Ovary (tissue), 9 donors: ENCODE measurements around the gene PIK3AP1. TPM values are rescaled to one million over a fixed set of nuclear protein-coding genes. Genes with fewer than 3 reads are reported as not detected.

Experiments
- DNase-seq, 5 donors: peaks; one replicate each; pipeline ENCODE4 v3.0.0-alpha.2; 2019 to 2020
- H3K27ac ChIP-seq, 2 donors: fragments of 200-600 bp; one replicate each; pipeline versions ENCODE4 v1.5.1 to v1.8.0; 2019 to 2022
- H3K27me3 ChIP-seq: fragments of 200-600 bp; one replicate; pipeline ENCODE4 v1.8.0; 2022
- H3K36me3 ChIP-seq: fragments of 200-600 bp; sonication (generic); one replicate; pipeline ENCODE4 v1.5.1; 2019
- H3K4me1 ChIP-seq: one replicate; pipeline ENCODE4 v1.8.1; 2013; ENCODE audit warnings: mild to moderate bottlenecking, moderate library complexity; ENCODE audit not compliant: insufficient read depth
- H3K4me3 ChIP-seq: fragments of 200-600 bp; sonication (generic); one replicate; pipeline ENCODE4 v1.5.1; 2017
- H3K9me3 ChIP-seq, 2 donors: fragments of 200-600 bp in 1 of 2; sonication (generic) in 1 of 2; one replicate each; pipeline versions ENCODE4 v1.5.1 to v1.8.1; 2013 to 2019; ENCODE audit warnings: mild to moderate bottlenecking in 1 of 2, moderate library complexity in 1 of 2
- CTCF ChIP-seq, 3 donors: fragments of 450-650 bp in 2 of 3; fragments of 200-600 bp in 1 of 3; IDR thresholded peaks; one replicate each; pipeline versions ENCODE4 v1.5.1 to v1.8.0; 2016 to 2022; ENCODE audit warnings: antibody characterized with exemption in 3 of 3, mild to moderate bottlenecking in 1 of 3
- EP300 ChIP-seq: sonication (generic); formaldehyde crosslinking; IDR thresholded peaks from one replicate; pipeline ENCODE4 v1.6.1; 2017; ENCODE audit warnings: antibody characterized with exemption
- POLR2A ChIP-seq: fragments of 450-650 bp; IDR thresholded peaks from one replicate; pipeline ENCODE4 v1.6.1; 2017; ENCODE audit warnings: antibody characterized with exemption, mild to moderate bottlenecking, moderate library complexity
- WGBS, 3 donors: extraction: QIAGEN DNeasy Blood & Tissue Kit in 1 of 3; methylation state at CpG; one replicate each; pipeline versions ENCODE4 v1.1.5 to v1.1.7; 2013 to 2017; 5-methylcytosine and 5-hydroxymethylcytosine counted together
- intact Hi-C, 4 donors: fragments of 100-400 bp; cut with DNase I; formaldehyde crosslinking; loops; one replicate each; pipeline versions ENCODE4 v1.11.0 to v1.15.1; 2022 to 2023
- polyA plus RNA-seq, 2 donors: library from polyadenylated mRNA; stranded (reverse); fragments of 200-250 nt in 1 of 2; fragments of 350-450 nt in 1 of 2; fragmentation: Illumina TruSeq in 1 of 2; extraction: RNeasy Lipid Tissue Mini Kit (QIAGEN cat#74804) in 1 of 2; gene quantifications; one replicate each; pipeline ENCODE4 v1.2.3, GENCODE V29; 2013 to 2014
- total RNA-seq, 7 donors: library from RNA; depleted of rRNA in 2 of 7; stranded (reverse); fragments of >200 nt in 2 of 7; fragmentation: NEBNext Ultra II Directional in 3 of 7; extraction: Animal tissue kit (Norgen Biotek cat#: 25700) in 3 of 7; gene quantifications; one replicate each; pipeline versions ENCODE4 v1.1.0 to v1.2.4, GENCODE V29; 2016 to 2023
- donor health status: DM: no; HTN: no; CAD: no; lungs with moderate emphysema.
- donor health status: DM: no; HTN: no; CAD: no.
- donor health status: Bipolar disorder and iron deficiency.
- donor health status: DM: yes; HTN: yes; CAD: no.
- donor health status: DM: no; HTN: no; CAD: no.
- donor health status: DM: yes; HTN: yes; CAD: no.

Gene PIK3AP1
- total and polyA plus RNA-seq, 9 donors: 2.5 to 14.2 (median 7.8) TPM

GRCh38 chr10:96719200-96719599, 1.1 kb downstream of the PIK3AP1 start:
- intact Hi-C loops: no loop called here
- no peak overlapping the region for H3K4me3 ChIP-seq
- H3K27ac ChIP-seq: no peak overlapping the region
- TF ChIP-seq EP300: no peak
- no peak for TF ChIP-seq POLR2A
- TF ChIP-seq CTCF (IDR thresholded peaks at IDR 0.05): no peak
- no peaks in the 10 kb centered on the region for H3K36me3 ChIP-seq
- H3K27me3 ChIP-seq: no peaks in the 10 kb centered on the region
- DNase-seq: no peak
- H3K9me3 ChIP-seq: no peaks in the 10 kb centered on the region
- H3K4me1 ChIP-seq: peaks cover 3% of the 10 kb centered on the region
- 92 to 100% (median 95%) methylated on average over 1 of the region's 1 CpG for WGBS, 3 donors

DNA sequence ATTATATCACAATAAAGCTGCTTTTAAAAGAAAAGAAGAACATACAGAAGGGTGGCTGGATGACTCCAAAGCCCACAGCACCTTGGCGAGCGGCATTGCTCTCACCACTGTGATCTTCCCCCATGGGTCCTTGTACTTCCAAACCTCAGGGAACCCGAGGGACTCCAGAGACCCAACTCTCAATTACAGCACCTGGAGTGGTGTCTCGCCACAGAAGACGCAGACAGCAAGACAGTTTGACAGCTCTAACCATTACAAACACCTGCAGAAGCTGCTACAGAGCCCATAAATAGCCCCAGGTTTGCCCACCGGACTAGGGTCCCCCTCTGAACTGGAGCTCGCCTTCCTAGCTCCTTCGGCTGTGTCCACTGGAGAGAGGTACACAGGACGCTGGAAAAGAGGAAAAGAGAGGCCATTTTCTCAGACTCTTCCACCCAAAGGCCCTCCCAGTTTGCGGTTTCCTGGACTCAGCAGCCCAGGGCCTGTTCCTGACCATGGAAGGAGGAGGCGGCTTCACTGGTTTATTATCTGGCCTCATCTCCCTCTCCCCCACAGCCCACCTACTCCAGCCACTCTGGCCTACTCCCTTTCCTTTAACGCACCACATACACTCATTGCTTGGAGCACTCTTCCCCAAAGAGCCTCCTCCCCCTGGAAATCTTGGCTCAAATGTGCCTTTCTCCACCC, 1.9 kb downstream of the PIK3AP1 start:
- 87 to 95% (median 95%) methylated on average over 12 of the region's 12 CpGs for WGBS, 3 donors
- Histone ChIP-seq H3K4me1 (peaks cover 3% of the 10 kb centered on the region), H3K27ac (no peak overlapping the region), H3K9me3 (no peaks in the 10 kb centered on the region), H3K27me3 (no peaks in the 10 kb centered on the region), H3K4me3 (no peak overlapping the region), H3K36me3 (no peaks in the 10 kb centered on the region)
- TF ChIP-seq CTCF (IDR thresholded peaks at IDR 0.05) (no peak), EP300 (no peak), POLR2A (no peak)
- DNase-seq: no peak
- intact Hi-C loops: no loop called here

DNA sequence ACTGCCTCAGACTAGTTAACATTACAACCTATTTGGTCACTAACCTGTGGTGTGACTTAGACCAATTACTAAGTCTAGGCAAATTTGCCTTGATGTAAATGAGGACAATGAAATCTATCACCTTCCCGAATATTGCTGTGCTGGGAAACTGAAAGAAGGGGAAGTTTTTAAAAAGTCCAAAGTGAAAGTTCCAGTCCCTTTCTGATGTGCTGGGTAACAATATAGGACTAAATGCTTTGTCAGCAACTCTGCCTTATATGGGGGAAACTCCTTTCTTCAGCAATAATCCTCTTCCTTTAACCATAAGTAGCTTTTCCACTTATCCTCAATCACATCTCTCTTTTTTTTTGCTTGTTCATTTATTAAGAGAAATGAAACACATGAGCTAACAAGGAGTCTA, 3.9 kb downstream of the PIK3AP1 start:
- WGBS, 3 donors: 79 to 86% (median 83%) methylated on average over 1 of the region's 1 CpG

GRCh38 chr10:96714746-96715255, 5.5 kb downstream of the PIK3AP1 start:
- WGBS, 3 donors: 89 to 93% (median 90%) methylated on average over 2 of the region's 2 CpGs
- no peak for DNase-seq
- TF ChIP-seq CTCF (IDR thresholded peaks at IDR 0.05): no peak
- no peak for TF ChIP-seq POLR2A
- no peak for TF ChIP-seq EP300
- Histone ChIP-seq H3K4me1 (no peaks in the 10 kb centered on the region), H3K27ac (no peak overlapping the region), H3K9me3 (no peaks in the 10 kb centered on the region), H3K27me3 (no peaks in the 10 kb centered on the region), H3K36me3 (no peaks in the 10 kb centered on the region), H3K4me3 (no peak overlapping the region)
- intact Hi-C loops: no loop called here

More for the DNA sequence above, 3.9 kb downstream of the PIK3AP1 start:
- TF ChIP-seq CTCF (IDR thresholded peaks at IDR 0.05) (no peak), POLR2A (no peak), EP300 (no peak)
- no peak overlapping the region for H3K4me3 ChIP-seq
- no peaks in the 10 kb centered on the region for H3K27me3 ChIP-seq
- H3K36me3 ChIP-seq: no peaks in the 10 kb centered on the region
- DNase-seq: no peak
- H3K9me3 ChIP-seq: no peaks in the 10 kb centered on the region
- intact Hi-C loops: no loop called here
- peaks cover 3% of the 10 kb centered on the region for H3K4me1 ChIP-seq
- H3K27ac ChIP-seq: no peak overlapping the region
